Measurements from ENCODE around the gene VSTM4.

Gene VSTM4

DNA sequence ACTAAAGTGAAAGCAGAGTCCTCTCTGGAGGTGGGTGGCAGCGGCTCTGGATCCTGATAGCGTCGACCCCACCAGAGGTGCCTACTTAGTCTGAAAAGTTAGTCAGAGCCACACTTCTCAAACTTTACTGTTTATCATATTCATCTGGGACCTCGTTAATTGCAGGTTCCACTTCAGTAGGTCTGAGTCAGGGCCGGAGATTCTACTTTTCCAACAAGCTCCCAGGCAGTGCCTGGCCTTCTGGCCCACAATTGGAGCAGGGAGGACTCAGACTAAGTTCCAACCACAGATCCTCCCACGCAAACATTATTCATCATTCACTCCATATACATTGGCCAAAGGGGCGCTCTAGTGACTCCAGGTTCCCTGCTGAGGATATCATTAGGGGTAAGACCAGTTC lies 78.1 kb downstream of the VSTM4 start:
- no peak for DNase-seq

DNA sequence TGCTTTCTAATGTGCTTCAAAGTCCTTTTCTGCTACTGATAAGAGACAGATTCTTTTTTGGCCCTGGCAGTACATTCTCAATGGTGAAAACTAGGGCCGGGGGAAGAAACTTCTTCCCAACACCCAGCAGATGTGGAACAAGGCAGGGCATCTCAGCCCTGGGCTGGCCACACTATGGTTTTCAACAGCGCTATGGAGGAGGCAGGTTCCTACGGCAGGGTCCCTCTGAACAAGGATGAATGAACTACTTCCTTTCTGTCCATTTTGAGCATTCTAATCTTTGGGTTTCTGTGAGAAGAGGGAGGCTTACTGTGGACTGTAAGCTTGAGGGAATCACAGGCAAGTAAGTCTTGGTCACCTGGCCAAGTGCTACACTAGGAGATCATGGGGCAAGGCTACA lies 78.7 kb downstream of the VSTM4 start:
- no peak for DNase-seq

DNA sequence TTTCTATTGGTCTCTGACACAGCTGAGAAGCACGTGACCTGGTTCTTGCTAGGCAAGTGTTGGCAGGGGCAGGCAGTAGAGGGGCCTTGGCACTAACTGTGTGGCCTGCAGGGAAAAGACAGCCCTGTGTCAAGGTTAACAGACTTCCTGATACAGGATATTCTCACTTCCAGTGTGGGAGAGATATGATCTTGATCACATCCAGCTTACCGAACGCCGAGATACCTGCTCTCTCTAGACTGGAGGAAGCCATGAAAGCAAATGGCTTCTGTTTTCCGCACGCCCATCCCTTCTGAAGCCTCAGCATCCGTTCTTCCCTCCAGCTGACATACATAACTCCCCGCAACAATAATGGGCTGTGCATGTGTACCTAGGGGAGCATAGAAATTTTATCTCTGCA lies 79.4 kb downstream of the VSTM4 start:
- no peak for DNase-seq

DNA sequence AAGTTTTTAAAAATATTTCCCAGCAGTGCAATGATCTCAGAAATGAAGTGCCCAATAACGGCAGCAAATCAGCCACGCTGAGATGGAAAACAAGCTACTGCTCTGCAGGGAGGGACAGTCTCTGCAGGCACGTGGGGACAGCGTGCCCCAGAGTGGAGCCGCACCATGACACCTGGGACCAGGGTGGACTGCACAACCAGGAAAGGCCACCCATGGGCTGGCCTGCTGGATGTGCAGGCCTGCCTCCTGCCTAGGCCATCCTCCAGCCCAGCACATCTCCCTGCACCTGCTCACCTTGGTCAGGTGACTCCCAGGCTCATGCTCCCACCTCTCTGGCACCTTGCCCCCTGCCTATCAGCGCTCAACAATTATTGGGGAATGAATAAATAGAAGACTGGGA lies 80.4 kb downstream of the VSTM4 start:
- no peak for DNase-seq

DNA sequence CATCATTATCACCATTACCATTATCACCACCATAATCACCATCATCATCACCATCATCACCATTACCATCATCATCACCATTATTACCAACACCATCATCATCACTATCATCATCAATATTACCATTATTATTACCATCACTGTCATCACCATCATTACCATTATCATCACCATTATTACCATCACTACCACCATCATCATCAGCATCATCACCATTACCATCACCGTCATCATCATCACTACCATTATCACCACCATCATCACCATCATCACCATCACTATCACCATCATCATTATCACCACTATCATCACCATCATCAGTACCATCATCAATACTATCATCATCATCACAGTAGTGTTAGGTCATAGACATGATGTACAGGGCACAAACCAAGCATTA lies 81.4 kb downstream of the VSTM4 start:
- DNase-seq = no peak

DNA sequence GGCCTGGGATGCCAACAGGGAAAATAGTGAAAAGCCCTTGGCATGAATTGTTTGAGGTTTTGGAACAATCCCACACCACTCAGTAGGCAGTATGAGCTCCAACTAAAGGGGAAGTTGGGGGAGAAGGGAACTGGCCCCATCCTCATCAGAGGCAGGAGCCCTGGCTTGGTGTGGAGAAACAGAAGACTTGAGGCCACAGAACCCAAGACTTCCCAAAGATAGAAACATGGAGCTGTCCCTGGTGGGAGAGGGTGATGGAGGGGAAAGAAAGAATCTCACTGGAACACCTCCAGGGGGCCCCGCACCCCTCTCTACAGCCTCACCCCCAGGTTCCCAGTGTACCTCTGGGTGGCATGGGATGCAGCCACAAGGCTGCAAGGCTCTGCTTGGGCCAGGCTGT lies 85.7 kb downstream of the VSTM4 start:
- no peak for DNase-seq

DNA sequence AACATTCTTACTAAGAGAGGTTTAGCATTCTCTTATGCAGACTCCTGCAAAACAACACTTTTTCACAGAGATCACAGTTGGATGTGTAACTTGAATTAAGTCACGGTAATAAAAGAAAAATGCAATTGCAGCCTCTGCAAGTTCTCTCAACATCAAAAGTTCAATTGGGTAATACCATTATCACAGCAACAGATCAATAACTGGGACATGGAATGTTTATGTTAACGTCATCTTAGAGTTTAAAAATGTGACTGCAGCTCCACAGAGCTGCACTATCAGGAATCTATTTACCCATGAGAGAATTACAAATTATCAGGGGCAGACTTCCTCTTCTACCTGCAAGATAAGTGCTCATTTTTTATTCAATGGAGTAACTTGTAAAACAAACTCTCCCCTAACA lies 86.7 kb downstream of the VSTM4 start:
- no peak for DNase-seq

DNA sequence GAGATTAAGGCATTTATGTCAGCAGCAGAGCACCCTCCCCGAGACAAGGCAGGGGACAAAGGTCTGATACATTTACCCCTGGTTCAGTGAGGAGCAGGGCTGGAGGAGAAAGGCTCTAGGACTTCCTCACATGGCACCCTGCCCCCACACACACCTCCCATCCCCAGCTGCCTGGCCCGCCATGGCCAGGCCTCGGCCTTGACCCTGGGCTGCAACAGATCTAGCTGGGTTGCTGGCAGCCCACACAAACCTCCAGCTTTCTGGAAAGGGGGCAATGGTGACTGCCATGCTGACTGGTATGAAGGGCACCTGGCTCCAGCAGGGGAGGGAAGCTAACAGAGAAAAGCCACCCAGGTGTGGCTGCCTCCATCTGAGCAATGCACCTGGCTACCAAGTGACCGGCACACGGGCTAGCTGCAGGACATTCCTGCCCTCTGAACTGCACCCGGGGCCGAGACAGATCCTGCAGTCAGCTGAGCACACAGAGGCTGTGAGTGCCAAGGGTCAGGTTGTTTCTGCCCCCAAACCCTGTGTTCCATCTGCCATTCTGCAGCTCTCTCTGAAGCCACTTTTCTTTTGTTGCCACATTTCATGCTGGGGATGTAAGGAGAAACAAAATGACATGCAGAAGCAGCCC lies 89.9 kb downstream of the VSTM4 start:
- DNase-seq = no peak

DNA sequence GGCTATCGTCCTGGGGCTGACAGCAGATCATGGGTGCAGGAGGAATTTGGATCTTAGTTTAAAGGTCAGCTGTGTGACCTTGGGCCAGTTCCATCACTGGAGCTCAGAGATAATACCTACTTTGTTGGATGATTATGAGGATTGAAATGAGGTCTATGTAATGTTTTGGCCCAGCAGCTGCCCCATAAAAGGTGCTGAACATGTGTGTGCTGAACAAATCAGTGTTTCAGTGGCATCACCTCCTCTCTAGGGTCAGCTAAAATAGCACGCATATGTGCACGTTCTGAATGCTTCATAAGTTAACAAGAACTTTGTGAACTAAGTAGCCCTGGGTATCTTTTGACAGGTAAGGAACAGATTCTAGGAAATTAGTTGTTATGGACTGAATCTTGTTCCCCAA lies 90.8 kb downstream of the VSTM4 start:
- no peak for DNase-seq

DNA sequence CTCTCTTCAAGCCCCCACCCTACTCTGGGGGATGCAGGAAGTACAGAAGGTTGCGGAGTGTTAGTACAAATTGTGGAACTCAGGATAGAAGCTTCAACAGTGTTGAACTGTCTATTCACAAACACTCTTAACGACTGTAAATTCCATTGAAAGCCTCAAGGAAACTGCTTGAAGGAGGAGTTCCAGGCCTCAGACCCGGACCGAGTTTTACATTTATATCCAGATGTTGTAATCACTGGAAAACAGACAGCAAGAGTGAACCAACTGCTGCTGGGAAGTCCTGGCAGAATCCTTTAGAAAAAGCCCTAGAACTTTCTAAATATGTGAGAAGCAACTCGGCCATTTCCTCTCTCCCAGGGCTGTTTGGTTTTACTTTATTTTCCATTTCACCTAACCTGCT lies 91.6 kb downstream of the VSTM4 start:
- DNase-seq = no peak

DNA sequence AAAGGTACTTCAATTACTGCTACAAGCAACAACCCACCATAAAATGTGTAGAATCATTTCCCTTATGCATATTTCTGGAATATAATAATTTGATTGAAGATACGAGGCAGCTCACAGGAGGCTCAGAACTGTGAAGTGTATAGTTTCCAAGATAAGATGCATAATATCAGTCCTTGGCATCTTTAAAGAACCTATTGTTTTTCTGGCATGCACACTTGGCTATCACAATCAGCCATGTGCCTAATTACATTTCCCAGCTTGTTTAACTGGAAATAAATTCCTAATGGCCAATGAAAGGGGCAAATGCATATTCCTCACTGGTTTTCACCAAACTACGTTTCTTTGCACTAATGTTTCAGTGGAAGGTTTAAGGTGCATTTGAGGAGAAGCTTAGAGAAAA lies 92.3 kb downstream of the VSTM4 start:
- DNase-seq = no peak

DNA sequence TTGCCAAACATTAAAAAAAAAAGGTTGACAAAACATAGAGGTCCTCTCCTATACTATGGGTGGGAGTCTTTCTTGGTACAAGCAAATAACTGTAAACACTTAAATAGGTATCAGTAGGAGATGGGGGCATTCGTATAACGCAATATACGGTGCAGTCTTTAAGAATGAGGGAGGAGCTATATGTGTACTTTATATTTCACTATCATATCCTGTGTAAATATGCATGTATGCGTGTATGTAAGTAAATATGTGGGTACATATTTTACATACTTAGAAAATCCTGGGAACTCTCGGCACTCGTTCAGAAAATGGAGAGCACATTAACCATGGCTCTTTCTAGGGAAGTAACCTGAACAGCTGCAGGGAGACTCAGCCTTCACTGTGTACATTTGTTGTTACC lies 93.6 kb downstream of the VSTM4 start:
- no peak for DNase-seq

DNA sequence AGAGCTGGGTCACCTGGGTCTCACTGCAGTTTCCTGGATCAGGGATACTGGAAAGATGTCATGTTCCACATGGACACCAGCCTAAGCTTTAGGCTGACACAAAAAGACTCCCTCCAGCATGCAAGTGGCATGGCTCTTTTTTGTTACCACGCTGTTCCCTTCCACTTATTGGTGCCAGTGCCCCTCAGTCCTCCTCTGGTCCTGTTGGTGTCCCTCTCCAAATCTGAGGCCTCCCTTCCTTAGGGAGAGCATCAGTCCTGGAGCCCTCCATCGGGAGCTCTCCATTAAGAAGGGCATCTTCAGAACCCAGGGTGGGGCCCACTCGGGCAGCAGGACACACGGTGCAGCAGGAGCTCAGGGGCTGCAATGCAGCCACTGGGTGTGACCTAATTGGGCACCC lies 99.6 kb downstream of the VSTM4 start:
- no peak for DNase-seq

DNA sequence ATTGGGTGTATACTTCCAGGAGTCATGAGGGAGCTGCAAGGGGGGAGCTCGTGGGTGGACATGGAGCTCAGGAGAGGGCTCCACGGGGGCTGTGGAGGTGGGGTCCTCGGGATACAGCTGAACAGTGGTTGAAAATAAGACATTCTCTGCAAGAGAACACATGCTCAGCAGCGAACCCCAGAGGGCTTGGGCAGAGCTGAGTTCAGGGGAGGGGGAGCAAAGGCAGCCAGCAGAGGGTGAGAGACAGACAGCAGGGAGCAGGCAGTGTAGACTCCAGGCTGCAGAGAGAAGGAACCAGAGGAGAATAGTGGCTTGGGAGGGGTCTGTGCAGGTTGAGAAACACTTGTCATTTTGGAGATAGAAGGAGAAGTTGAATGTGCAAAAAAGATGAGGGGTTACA lies 102.7 kb downstream of the VSTM4 start:
- no peak for DNase-seq

DNA sequence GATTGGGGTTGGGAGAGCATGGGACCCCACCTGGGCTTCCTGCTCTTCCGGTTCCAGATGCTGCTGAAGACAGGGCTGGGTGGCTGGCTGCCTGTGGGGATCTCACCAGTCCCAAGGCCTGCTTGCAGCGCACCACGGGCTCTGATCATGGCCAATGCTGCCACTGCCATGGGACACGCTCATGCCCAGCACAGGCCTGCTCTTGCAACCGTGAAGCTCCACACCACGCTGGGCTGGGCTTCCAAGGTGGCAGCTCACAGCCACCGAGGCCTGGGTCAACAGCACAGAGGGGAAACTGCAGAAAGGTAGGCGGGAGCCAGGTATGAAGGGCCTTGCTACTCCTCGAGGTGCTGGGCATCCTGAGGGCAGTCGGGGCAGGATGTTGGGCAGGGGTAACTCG lies 103.6 kb downstream of the VSTM4 start:
- no peak for DNase-seq

DNA sequence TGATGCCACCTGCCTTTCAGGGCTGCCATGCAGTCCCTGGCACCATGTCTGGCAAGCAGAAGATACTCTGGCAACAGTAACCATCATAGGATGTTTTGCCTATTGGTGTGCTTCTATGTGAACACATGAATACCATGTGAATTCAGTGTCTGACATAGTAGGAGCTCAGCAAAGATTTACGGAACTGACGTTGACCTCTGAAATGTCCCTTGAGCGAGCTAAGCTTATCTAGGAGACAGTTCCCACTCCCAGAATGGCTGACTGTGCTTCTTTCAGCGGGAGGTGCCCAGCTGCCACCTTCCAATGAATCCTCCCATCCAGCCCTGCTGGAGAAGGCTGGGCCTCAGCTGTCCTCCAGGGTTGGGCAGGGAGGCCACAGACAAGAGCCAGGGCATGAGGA lies 104.5 kb downstream of the VSTM4 start:
- DNase-seq = no peak

DNA sequence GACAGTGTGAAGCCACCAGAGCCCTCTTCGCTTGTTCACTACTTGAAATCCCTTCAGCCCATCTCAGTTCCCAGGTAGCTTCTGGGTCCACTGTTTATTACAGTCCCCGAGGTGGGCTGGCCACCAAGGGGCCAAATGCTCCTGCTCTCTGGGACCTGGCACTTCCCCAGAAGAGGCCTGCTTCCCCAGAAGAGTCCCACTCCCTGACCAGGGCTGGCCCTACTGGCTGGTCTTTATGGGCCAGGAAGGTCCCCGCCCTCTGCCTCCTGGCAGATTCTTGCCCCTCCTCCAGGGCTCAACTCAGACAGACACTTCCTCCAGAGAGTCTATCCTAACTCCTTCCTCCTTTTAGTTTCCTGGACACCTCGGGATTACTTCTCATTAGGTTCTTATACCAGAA lies 105.0 kb downstream of the VSTM4 start:
- DNase-seq = no peak

DNA sequence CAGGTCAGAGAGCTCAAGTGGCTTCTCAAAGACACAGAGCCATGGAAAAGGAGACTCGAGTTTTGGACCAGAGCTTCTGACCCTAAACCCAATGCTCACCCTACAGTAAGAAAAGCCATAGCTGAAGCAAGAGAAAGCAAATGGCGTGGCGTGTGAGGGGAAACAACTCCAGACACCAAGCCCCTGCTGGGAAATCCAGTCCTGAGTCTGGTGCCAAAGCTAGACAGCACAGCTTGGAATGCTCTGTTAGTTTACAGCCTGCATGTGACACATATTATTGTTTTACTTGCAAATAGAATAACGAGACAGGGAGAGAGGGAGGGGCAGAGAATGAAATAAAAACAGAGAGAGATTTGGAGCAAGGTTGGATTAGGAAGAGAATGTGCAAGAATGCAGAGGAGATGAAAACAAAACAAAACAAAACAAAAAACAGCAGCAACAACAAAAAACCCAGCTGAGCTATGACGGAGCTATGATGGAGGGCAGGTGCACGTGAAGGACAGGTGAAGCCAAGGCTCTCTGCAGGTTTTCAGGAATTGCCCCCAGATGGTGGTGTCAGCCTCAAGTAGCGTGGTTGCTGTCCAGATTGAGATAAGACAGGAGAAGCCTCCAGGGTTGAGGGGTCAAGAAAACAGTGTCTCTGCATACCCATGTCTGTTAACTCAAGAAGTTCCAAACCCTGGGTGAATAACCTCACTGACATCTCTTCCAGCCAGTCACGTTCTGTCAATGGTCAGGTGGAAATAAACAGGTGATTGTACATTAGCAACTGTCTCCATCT lies 105.9 kb downstream of the VSTM4 start:
- no peak for DNase-seq

DNA sequence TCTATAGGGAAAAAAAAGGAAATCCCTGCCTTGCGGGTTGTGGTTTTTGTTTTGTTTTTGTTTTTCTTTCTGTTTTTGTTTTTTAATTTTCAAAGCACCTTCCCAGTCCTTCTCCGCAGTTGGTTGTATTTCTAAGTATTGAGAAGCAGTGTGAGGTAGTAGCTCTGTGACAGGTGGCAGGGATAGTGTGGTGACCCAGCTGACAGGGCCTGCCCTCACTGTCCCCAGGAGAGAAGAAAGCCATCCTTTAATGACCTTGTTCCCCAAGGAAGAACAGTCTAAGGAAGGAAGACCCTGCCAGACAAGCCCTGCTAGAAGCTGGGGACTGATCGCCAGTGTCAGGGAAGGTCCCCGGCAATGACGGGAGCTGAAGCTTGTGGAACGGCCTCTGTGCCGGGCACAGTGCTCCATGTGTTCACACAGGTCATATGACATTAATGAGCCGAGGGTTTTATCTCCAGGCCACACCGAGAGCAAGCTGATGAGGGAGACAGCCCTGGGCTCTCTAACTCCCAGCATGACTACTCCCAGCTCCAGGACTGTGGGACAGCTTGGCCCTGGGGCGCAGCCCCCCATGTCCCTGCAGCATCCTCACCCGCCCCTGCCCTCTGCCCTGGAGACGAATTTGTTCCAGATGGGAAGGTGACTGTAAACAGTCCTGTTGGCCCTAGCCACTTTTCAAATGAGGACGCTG lies 106.7 kb downstream of the VSTM4 start:
- no peak for DNase-seq

DNA sequence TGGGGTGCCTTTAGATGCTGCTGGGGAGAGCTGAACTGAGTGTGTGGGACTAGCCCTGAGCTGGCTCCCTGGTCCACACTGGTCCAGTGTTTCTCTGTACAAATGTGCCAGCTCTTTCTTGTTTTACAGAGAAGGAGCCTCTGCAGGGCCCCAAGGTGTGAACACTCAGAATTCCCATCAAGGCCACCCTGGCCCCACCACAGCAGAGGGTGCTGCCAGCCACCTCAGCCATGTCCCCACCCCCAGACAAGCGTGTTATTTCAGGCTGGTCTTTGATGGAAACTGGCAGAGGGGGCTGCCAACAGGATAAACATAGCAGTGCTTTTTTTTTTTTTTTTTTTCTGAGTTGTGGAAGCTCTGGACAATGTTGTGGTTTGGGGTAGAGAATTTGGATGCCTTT lies 107.2 kb downstream of the VSTM4 start:
- no peak for DNase-seq

DNA sequence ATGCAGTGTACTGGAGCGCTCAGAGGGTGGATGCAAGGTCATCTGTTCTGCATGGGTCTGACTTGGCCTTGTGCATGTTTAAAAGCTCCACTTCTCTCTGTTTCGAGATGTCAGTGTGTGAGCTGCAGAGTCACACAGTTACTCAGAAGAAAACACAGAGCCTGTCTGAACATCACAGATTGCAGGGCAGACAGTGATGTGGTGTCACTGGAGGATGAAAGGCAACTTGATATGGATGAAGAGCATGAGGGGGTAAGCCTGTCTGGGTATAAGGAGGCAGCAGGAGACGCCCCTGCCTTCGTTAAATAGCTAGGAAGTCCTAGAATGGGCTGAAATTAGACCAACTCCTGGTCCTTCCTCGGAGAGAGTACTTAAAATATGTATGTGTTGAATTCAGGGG lies 108.2 kb downstream of the VSTM4 start:
- no peak for DNase-seq

DNA sequence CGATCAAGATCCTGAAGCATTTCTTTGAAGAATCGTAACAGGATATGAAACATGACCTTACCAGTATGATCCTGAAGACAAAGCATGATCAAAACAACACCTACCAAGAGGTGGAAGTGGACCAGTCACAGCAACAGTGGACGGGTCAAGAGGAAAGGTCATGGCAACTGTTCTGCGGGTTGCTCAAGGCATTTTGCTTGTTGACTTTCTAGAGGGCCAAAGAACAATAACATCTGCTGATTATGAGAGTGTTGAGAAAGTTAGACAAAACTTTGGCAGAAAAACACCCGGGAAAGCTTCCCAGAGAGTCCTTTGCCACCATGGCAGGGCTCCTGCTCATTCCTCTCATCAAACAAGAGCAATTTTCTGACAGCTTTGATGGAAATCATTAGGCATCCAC lies 110.1 kb downstream of the VSTM4 start:
- no peak for DNase-seq

DNA sequence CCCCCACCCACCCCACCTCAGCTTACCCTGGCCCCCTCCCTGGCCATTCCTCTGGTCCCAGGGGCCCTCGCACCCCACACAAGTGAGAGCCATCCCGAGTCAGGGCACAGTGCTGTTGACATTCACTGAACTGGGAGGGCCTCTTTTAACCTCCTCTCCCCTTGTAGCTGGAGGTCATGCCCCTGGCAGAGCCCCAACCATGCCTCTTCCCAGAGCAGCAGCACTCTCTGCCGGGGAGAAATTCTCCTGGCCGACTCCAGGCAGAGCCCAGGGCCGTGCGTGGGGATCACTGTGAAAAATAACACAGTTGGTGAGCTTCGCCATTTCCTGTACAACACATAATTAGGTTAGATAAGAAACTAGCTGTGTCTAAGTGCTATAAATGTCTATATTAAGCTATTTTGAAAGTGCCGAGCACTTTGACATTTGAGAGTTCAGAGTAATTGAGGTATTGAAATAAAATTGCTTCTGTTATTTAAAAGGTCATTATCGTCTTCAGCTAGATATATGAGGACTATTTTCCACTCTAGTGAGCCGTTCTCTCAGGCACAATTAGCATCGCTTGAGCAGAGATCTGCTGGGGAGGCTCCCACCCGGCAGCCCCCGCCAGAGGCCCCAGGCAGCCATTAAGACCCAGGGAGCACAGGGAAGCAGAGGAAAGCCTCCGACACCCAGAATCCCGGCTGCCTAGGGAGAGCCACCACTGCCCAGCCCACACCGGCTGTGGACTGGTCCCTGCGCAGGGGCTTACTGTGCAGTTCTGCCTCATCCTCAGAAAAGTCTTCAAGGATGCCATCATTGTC lies 113.3 kb downstream of the VSTM4 start:
- DNase-seq = no peak

DNA sequence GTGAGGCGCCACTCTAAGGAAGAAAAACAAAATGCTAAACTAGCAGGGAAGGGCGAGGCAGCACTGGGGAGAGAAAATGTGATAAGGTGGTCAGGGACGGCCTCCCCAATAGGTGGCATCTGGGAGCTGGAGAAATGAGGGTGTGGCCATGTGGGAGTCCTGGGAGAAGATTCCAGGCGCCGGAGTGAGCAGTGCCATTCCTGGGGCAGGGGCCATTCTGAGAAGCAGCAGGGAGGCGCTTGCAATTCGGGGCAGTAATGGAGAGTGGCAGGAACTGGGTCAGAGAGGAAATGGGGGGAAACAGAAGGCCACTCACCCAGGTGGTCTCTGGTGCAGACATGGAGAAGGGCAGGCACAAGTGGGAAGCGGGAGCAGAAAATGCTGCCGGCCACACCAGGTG lies 113.9 kb downstream of the VSTM4 start:
- DNase-seq = no peak
